Measurements from ENCODE around the gene KCNQ1OT1. TPM values are rescaled to one million over a fixed set of nuclear protein-coding genes. Genes with fewer than 3 reads are reported as not detected.

Gene KCNQ1OT1
- total RNA-seq, 1 experiment from 2014 or later = 0.18 TPM

DNA sequence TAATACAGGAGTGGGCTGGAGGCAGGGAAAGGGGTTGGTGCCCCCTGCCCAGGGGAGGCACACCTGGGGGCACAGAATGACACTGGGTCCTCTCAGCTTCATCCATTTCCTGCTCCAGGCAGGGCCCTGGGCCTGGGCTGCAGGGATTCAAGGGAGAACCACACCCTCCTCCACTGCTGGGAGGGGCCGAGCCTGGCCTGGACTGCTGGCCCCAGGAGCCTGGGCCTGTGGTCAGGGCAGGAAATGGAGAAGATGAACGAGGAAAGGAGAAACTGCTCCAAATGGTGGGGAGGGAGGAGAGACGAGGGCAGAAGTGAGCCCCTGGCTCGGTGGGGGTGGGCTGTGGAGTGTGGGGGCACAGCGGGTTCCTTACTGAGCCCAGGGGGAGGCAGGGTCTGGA is 38.1 kb upstream of the KCNQ1OT1 start:
- DNase-seq (ENCODE audit: low read depth) = peak; percentile 55

GRCh38 chr11:2737226-2737590 is 37.4 kb upstream of the KCNQ1OT1 start:
- DNase-seq (ENCODE audit: low read depth) = no peak

GRCh38 chr11:2736577-2737225 is 36.9 kb upstream of the KCNQ1OT1 start:
- DNase-seq (ENCODE audit: low read depth) = no peak

- no peak for DNase-seq (ENCODE audit: low read depth)
Measured at GRCh38 chr11:2735053-2735589, 35.3 kb upstream of the KCNQ1OT1 start.

GRCh38 chr11:2734181-2735052 is 34.6 kb upstream of the KCNQ1OT1 start:
- no peak for DNase-seq (ENCODE audit: low read depth)

- no peak for DNase-seq (ENCODE audit: low read depth)
Measured at GRCh38 chr11:2732940-2733628, 33.3 kb upstream of the KCNQ1OT1 start.

GRCh38 chr11:2732261-2732939 is 32.6 kb upstream of the KCNQ1OT1 start:
- no peak for DNase-seq (ENCODE audit: low read depth)

DNA sequence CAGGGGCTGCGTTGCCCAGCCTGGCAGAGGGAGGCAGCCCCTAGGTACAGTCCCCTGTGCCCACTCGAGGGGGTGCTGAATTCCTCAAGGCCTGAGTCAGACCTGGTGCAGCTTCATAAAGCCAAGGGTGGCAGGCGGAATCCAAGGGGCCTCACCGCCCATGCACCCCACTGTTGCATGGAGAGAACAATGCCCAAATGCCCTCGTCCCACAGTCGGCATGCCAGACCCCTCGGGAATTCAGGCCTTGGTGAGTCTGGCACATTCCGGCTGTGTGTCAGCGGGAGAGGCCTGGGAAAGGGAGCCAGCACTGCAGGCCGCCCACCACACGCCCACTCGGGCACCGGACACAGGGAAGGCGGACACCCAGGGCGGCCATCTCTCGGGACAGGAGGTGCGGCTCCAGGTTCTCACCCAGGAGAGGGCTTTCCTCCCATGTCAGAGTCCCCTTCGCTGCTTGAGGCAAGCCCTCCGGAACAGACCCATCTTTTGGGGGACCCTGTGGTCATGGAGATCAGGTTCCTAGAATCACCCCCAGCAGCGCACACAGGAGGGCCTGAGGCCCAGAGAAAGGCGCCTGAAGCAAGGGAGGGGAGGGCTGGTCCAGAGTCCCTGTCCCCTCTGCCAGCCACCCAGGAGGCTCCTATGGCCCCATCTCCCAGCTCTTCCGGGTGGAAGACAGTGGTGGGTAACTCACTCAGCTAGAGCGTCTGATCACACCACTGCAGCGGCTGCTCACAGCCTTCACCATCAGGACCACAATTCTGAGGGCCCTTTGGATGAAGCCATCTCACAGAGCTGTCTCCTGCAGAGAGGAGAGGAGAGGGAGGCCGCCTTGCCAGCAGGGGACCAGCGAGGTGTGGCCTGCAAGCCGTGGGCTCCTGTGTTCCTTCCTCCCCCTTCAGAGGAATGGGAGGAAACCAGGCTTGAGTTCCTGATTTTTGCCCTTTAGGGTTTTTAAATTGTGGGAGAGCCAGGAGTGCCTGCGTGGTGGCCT is 31.6 kb upstream of the KCNQ1OT1 start:
- no peak for DNase-seq (ENCODE audit: low read depth)

DNA sequence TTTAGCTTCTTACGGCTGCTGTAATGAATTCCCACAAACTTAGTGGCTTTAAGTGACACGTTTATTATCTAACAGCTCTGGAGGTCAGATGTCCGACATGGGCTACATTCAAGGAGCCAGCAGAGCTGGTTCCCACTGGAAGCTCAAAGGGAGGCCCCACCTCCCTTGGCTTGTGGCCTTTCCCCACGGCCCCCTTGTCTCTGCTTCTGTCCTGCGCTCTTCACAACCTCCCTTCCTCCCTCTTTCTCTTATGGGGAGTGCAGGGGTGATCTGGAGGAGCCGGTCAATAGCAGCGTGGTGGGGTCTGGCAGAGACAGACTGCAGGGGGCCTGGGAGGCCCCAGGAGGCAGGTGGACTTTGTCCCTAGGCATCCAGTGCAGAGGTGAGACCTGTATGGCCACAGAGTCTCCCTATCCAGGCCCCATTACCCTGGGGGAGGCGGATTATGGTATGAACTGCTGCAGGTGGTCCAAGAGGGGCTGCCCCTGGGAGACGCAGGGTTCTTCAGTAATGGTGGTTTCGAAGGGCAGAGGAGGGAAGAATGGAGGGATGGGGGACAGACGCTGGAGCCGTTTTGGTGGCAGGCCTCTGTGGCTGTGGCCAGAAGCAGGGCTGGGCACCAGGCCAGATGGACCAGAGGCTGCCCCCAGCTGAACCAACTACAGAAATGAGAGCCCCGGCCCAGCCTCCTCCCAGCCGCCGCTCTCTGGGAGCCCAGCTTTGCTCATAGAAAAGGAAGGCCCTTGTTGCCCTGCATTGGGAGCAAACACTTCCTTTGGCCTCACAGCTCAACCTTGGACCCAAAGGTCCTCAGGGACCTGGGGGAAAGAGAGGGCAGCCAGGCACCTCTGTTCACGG is 30.7 kb upstream of the KCNQ1OT1 start:
- no peak for DNase-seq (ENCODE audit: low read depth)

DNA sequence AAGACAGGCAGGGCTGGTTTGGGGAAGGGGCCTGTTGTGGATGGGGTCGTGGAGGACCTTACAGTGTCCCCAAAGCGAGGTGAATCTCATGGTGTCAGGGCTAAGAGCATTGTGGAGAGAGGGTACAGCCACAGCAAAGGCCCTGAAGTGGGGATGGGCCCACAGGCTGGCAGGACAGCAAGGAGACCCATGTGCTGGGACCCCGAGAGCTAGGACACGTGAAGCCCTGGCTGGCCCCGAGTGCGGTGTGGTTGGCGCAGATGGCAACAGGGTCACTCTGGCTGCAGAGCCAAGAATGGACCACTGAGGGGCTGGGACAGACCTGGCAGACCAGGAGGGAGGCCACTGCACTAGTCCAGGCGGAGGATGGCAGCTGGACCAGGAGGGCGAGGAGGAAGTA is 30.0 kb upstream of the KCNQ1OT1 start:
- DNase-seq (ENCODE audit: low read depth) = no peak

DNA sequence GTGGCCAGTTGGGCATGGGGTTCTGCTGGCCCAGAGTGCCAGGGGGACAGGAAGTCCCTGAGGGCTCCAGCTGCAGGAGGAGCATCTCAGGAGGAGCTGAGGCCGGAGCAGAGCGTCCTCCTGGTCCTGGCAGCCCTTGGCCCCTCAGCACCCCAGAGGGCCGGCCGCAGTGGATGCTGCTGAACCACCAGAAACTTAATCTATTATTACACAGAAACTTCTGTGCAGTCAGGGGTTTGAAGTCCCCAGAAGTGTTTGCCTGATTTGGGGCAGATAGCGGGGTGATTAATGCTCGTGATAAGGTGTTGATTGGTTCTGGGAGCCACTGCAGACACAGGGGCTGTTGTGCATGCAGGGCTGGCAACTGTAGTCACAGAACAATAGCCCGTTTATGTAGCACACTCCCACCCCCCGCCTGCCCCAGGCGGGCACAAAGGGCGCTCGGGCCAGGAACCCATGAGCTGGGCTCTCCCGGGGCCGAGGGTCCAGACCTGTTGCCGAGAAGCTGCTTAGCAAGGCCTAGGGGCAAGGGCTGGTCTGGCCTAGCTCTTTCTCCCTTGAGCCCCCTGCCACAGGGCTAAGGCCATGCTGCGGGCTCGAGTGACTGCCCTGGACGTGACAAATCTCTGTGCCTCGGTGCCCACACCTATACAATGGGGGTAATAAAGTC is 29.0 kb upstream of the KCNQ1OT1 start:
- DNase-seq (ENCODE audit: low read depth) = no peak

GRCh38 chr11:2728128-2728662 is 28.4 kb upstream of the KCNQ1OT1 start:
- no peak for DNase-seq (ENCODE audit: low read depth)

DNA sequence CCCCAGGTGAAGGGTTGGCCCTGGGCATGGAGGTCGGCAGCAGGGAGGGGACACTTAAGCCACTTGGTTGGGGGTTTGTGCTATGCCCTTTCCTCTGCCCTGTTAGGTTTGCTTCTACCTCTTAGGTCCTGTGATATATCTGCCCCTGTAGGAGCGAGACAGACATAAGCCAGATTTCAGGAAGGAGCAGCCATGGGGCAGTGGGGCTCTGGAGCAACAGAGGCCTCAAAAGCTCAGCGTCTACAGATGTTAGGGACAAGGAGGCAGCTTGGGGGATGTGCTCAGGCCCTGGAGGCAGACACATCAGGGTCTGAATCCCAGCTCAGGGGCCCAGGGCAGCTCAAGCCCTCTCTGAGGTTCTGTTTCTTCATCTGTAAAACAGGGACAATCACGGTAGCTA is 27.2 kb upstream of the KCNQ1OT1 start:
- DNase-seq (ENCODE audit: low read depth) = no peak

DNA sequence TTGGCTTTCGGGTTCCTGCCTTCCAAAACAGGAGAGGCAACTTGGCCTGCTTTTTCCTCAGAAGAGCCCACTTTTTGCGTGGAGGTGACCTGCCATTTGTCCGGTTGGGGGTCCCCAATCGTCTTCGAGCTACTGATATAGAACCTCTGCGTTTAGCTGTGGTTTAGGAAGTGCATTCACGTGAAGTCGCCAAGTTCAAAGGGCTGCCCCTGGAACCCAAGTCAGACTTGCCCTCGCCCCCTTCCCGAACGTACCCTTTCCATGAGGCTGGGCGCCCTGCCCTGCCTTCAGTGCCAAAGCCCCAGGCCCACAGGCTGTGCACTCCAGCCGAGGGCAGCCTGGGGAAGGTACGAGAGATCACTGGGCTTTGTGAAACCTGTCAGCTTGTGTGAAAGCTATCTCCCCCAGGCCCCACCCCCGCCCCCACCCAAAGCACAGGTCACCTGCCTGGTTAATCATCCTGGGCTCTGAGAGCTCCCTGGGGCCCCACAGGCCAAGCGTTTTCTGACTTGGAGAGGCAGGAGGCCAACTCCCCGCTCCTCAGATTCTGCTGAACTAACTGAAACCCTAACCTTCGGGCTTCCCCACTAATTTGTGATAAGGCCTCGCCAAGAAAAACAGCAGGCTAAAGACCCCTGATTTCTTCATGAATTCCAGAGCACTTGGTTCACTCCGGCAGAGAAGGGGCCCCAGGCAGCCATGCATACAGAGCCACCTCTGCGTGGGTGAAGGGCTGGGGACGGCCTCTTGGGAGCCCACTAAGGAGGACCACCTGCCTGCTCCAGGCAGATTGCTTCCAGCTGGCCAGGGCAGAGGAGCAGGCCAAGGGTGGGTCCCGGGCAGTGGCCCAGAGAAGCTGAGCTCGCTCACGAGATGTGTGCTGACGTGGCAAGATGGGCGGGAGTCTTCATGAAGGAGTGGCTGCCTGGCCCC is 25.8 kb upstream of the KCNQ1OT1 start:
- no peak for DNase-seq (ENCODE audit: low read depth)

- DNase-seq (ENCODE audit: low read depth) = no peak
Measured at GRCh38 chr11:2724653-2725367, 25.0 kb upstream of the KCNQ1OT1 start.

GRCh38 chr11:2724104-2724503 is 24.3 kb upstream of the KCNQ1OT1 start:
- DNase-seq (ENCODE audit: low read depth) = no peak

- no peak for DNase-seq (ENCODE audit: low read depth)
Measured at GRCh38 chr11:2722955-2723354, 23.2 kb upstream of the KCNQ1OT1 start.
